HG02763 (cell line): ENCODE results near the gene RNASE12.
"Not testable (repeated sequence)": the region's sequence is repeated elsewhere in the genome, so short reads cannot be mapped to it uniquely, and the experiment has no call there.

Source experiments
- ATAC-seq: cut with Tn5 transposase; IDR thresholded peaks from one replicate; pipeline ENCODE4 v1.9.1; 2021; ENCODE audit warnings: mild to moderate bottlenecking, moderate library complexity; ENCODE audit not compliant: unreplicated experiment

The RNASE12 gene

DNA sequence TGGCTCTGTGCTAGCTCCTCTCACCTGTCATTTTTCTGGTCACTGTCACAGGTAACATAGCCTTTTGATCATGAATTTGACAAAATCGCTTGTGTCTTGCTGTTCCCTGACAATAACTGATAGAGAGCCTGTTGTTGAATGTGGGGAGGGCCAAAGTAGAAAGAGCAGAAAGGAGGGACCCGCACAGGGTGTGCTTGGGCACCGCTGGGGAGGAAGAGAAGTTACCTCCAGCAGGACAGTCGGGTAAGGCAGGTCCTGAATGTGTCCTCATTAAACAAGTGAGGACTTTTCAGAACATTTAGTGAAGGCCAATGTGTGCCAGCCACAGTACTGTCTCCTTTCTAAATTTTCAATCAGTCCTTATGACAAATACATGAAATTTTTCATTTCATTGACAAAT, at the start of gene RNASE12:
Gene RNASE12, minus strand, starts transcription at position 142 of the 400 bp plus-strand sequence. CDS start 653 bp downstream, outside the sequence.
- ATAC-seq = no peak

- peak; percentile 47 for ATAC-seq
These were observed 41.9 kb upstream of the RNASE12 start for GRCh38 chr14:20632831-20633691.

- ATAC-seq = peak; percentile 8
These were observed 41.3 kb upstream of the RNASE12 start for GRCh38 chr14:20632448-20632830.

GRCh38 chr14:20631880-20632389, 40.8 kb upstream of the RNASE12 start:
- ATAC-seq = no peak

DNA sequence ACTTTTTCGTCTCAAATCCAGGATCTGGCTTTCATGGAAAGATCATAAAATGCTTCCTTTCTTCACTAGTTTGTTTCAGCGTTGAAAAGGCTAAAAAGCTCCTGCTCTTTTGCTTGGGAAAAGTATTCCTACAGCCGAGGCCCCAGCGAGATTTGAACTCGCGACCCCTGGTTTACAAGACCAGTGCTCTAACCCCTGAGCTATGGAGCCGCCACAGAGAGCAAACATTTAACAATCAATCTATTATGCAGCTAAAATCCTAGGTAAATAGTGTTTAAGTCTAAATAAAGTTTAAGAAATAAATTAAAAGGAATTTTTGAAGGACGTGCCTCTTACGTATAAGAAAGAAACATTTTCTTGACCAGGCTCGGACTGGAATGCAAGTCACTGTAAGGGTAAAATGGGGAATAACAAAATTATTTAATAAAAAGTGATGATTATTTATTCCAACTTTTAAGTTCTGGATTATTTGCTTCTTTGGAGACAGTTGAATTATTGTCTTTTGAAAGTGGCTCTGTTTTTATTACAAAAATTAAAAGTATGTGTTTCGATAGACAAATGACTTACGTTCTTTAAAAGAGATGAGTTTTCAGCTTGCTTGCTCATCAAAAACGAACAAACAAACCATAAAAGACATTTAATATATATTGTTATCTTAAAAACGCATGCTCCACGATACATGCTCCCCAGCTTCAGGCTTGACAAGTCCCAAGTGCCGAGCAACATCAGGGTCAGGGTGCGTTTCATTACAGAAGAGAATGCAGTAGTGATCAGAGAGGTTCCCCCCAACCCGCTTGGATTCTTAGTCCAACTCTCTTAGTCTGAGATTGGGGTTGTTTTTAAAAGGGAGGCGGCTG, 40.1 kb upstream of the RNASE12 start:
- no peak for ATAC-seq

GRCh38 chr14:20630340-20631022, 39.3 kb upstream of the RNASE12 start:
- no peak for ATAC-seq

- ATAC-seq = no peak
These were observed 37.1 kb upstream of the RNASE12 start for GRCh38 chr14:20628063-20628854.

DNA sequence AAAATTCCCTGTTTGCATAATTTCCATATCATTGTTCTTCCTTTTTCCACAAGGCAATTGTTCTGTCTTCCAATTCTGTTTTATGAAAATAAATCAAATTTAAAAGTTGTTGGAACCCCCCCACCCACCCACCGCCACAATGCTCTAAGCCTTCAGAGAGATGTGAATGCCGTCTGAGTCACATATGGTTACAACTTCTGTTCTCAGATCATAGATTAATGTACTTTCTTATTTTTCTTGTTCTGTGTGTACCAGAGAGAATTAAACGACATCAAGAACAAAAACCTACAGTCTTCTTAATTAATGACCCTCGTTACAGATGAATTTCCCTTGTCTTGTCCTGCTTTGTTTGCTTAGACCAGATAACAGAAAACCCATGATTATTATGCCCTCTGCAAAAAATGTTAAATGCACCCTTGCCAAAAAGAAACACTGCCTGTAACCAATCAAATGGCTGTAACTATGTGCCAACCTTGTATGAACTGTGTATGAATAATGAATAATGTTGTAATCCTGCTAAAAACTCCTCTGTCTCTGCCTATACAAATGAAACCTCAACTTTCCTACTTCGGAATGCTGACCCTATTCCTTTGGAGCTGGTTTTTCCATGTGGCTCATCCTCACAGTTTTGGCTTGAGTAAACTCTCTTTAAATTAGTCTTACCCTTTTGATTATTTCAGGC, 36.3 kb upstream of the RNASE12 start:
- ATAC-seq = no peak

- ATAC-seq = no peak
These were observed 35.1 kb upstream of the RNASE12 start for GRCh38 chr14:20626274-20626673.

GRCh38 chr14:20624495-20625070, 33.4 kb upstream of the RNASE12 start:
- no peak for ATAC-seq

- ATAC-seq = no peak
These were observed 32.6 kb upstream of the RNASE12 start for GRCh38 chr14:20623798-20624197.

DNA sequence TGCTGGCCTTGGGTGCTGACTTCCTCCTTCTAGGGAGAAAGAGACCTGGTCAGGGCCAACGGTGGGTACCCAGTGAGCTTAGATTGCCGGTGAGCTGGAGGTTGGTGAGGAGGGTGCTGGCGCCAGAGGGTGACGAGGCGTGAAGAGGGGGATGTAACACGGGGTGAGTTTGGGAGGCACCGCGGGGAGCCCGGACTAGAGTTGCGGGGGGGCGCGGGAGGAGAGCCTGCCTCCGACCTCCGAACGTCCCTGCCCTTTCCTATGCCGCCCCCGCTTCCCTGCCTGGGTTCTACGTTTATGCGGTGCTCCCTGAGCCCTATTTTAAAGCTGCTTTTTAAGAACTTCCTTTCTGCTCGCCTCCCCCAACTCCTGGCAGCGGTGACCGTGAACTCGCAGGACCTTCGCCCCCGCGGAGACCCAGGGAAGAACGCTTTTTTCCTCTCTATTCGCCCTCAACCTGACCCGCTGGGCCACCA, 31.7 kb upstream of the RNASE12 start:
- ATAC-seq = no peak

DNA sequence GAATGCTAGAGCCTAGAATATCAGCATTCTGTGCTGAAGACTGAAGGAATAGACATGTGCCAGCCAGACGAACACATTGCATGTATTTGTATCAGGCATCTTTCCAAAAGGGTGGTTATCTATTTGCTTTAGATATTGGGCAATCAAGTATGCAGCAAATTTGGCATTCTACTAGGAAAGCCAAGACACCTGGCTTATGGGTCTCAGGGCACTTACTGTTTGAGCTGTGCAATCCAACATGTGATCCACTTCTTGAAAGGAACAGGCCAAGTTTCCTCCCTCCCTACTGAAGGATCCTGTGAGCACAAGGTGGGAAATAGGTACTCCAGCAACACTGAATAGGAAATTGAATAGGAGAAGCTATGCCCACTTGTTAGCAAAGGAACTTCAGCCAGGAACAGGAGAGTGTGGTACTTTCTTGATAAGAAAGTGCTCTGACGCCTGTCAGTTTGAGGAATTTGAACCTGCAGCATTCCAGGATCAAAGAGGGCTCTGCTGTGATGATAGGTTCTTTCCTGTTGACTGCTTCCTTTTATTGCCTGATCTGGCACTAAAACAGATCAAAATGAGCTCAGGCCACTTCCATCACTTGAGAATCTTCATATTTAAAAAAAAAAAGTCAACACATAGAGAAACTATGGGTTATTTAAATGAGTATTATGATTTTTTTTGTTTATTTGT, 29.8 kb upstream of the RNASE12 start:
- no peak for ATAC-seq

DNA sequence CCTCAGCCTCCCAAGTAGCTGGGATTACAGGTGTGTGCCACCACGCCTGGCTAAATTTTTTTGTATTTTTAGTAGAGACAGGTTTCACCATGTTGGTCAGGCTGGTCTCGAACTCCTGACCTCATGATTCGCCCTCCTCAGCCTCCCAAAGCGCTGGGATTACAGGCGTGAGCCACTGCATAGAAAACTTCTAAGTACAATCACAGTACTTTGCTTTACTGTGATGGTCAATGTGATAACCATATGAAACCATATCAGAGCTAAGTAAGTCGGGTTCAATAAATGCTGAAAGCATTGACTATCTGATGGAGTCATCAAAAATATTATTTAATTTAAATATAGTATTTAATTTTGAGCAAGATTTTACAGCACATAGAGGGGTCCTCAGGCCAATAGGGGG, 28.5 kb upstream of the RNASE12 start:
- not testable (repeated sequence) for ATAC-seq

DNA sequence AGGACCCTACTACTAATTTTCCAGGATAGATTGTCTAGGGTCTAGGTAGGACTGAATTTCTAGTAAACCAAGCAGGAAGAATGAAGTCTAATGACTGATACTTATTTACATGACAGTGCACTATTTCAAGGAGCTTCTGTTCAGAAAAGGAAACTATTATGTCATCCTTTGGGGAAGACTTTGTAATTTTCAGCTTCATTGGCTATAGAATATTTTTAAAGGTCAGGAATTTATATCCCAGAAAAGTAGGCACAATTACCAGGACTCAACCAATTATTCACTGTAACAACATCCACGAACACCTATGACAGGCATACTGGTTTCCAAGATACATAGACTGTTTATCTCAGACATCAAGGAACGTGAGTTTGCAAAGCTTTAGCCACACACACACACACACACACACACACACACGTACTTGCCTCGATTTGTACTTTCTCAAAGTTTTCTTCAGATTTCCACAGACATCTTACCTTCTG, 27.1 kb upstream of the RNASE12 start:
- ATAC-seq = no peak

DNA sequence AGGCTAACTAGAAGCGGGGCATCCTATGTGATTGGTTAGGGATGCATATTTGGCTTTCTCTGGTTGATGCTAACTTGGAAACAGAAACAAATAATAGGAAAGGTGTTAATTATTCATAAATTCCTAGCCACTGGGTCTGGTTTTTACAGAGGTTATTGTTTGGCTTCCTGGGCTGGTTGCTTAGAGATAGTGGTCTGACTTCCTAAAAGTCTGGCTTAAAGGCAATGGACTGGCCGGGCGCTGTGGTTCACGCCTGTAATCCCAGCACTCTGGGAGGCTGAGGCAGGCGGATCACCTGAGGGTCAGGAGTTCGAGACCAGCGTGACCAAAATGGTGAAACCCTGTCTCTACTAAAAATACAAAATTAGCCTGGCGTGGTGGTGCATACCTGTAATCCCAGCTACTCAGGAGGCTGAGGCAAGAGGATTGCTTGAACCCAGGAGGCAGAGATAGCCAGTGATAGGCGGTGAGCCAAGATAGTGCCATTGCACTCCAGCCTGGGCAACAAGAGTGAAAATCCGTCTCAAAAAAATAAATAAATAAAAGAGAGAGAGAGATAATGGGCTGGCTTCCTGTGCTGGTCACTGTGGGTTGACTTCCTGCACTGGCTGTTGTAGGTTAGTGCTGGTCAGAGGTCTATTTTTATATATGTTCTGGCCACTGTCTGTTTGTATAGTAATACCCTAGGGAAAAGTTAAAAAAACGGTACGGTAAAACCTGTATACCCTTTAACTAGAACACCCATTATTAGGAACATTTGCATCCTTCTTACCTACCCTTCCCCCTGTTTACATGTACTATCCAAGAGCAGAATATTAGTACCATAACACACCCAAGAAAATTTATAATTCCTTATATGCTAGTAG, 26.2 kb upstream of the RNASE12 start:
- ATAC-seq = peak; percentile 26

- ATAC-seq = no peak
These were observed 24.8 kb upstream of the RNASE12 start for GRCh38 chr14:20615996-20616395.
